Liver (tissue), 9 donors: ENCODE data around the gene ADGRA1. TPM values are rescaled to one million over a fixed set of nuclear protein-coding genes. Genes with fewer than 3 reads are reported as not detected.

Experiments used
- DNase-seq: peaks from one replicate; pipeline ENCODE4 v3.0.0-alpha.2; 2017; ENCODE audit warnings: low spot score
- H3K27ac ChIP-seq, 2 donors: one replicate each; pipeline ENCODE4 v1.7.0; 2013; ENCODE audit warnings: inconsistent platforms in 2 of 2, low read length in 2 of 2, control low read depth in 1 of 2, low read depth in 1 of 2, mild to moderate bottlenecking in 1 of 2
- H3K27me3 ChIP-seq, 4 donors: one replicate each; pipeline versions ENCODE4 v1.6.1 to v1.7.0; 2013; ENCODE audit warnings: low read length in 3 of 4, inconsistent platforms in 1 of 4, mild to moderate bottlenecking in 1 of 4, moderate library complexity in 1 of 4; ENCODE audit not compliant: control insufficient read depth in 4 of 4, insufficient read depth in 4 of 4
- H3K36me3 ChIP-seq, 4 donors: one replicate each; pipeline versions ENCODE4 v1.6.1 to v1.7.0; 2013; ENCODE audit warnings: low read length in 3 of 4, mild to moderate bottlenecking in 3 of 4, low read depth in 1 of 4, moderate library complexity in 1 of 4; ENCODE audit not compliant: control insufficient read depth in 4 of 4, insufficient read depth in 3 of 4
- H3K4me1 ChIP-seq, 4 donors: one replicate each; pipeline versions ENCODE4 v1.6.1 to v1.7.0; 2013; ENCODE audit warnings: low read length in 3 of 4, mild to moderate bottlenecking in 3 of 4, moderate library complexity in 1 of 4; ENCODE audit not compliant: control insufficient read depth in 4 of 4, insufficient read depth in 4 of 4
- H3K4me3 ChIP-seq, 3 donors: one replicate each; pipeline versions ENCODE4 v1.6.1 to v1.7.0; 2013; ENCODE audit warnings: low read length in 3 of 3, control low read depth in 1 of 3, low read depth in 1 of 3, mild to moderate bottlenecking in 1 of 3
- H3K9ac ChIP-seq, 2 donors: one replicate each; pipeline ENCODE4 v1.7.0; 2013; ENCODE audit warnings: low read length in 2 of 2, mild to moderate bottlenecking in 2 of 2, moderate library complexity in 2 of 2, control low read depth in 1 of 2, low read depth in 1 of 2
- H3K9me3 ChIP-seq, 4 donors: one replicate each; pipeline versions ENCODE4 v1.6.1 to v1.7.0; 2013; ENCODE audit warnings: low read length in 3 of 4; ENCODE audit not compliant: control insufficient read depth in 4 of 4
- EGR1 ChIP-seq, 2 donors: IDR thresholded peaks; 2 replicates each; pipeline ENCODE4 v1.6.1; 2016 to 2018; ENCODE audit warnings: antibody characterized with exemption in 2 of 2, low read depth in 2 of 2
- FOXA1 ChIP-seq: IDR thresholded peaks from 2 replicates; pipeline ENCODE4 v1.6.1; 2016; ENCODE audit warnings: antibody characterized with exemption
- FOXA2 ChIP-seq: IDR thresholded peaks from 2 replicates; pipeline ENCODE4 v1.6.1; 2016; ENCODE audit warnings: antibody characterized with exemption
- HNF4A ChIP-seq, 2 donors: conservative IDR thresholded peaks; 2 replicates each; pipeline ENCODE4 v1.6.1; 2016; ENCODE audit warnings: antibody characterized with exemption in 2 of 2, mild to moderate bottlenecking in 2 of 2
- HNF4G ChIP-seq: IDR thresholded peaks from 2 replicates; pipeline ENCODE4 v1.6.1; 2016; ENCODE audit warnings: antibody characterized with exemption
- NR2F2 ChIP-seq: IDR thresholded peaks from 2 replicates; pipeline ENCODE4 v1.6.1; 2016; ENCODE audit warnings: antibody characterized with exemption
- RAD21 ChIP-seq, 2 donors: IDR thresholded peaks; 2 replicates each; pipeline ENCODE4 v1.6.1; 2016; ENCODE audit warnings: antibody characterized with exemption in 2 of 2, mild to moderate bottlenecking in 2 of 2
- RXRA ChIP-seq, 2 donors: IDR thresholded peaks; 2 replicates each; pipeline ENCODE4 v1.6.1; 2017 to 2018; ENCODE audit warnings: antibody characterized with exemption in 2 of 2, mild to moderate bottlenecking in 1 of 2
- SP1 ChIP-seq: IDR thresholded peaks from 2 replicates; pipeline ENCODE4 v1.6.1; 2018; ENCODE audit warnings: antibody characterized with exemption, mild to moderate bottlenecking
- TAF1 ChIP-seq: conservative IDR thresholded peaks from 2 replicates; pipeline ENCODE4 v1.6.1; 2016; ENCODE audit warnings: antibody characterized with exemption, mild to moderate bottlenecking
- YY1 ChIP-seq: IDR thresholded peaks from 2 replicates; pipeline ENCODE4 v1.6.1; 2016; ENCODE audit warnings: antibody characterized with exemption, mild to moderate bottlenecking
- WGBS: extraction: QIAGEN DNeasy Blood & Tissue Kit; methylation state at CpG from one replicate; pipeline ENCODE4 v1.1.7; 2013; 5-methylcytosine and 5-hydroxymethylcytosine counted together
- polyA plus RNA-seq, 2 donors: library from polyadenylated mRNA; stranded (reverse) in 1 of 2; unstranded in 1 of 2; fragments of 200-250 nt in 1 of 2; fragments of >200 nt in 1 of 2; fragmentation: Nextera tagmentation in 1 of 2; extraction: Ambion mirVana in 1 of 2; gene quantifications; one replicate each; pipeline versions ENCODE4 v1.2.1 to v1.2.3, GENCODE V29; 2013 to 2015
- total RNA-seq, 2 donors: library from RNA; depleted of rRNA; stranded (reverse); fragments of >200 nt; gene quantifications; one replicate each; pipeline ENCODE4 v1.2.3, GENCODE V29; 2014
- TF ChIP-seq, protein P1 (sequence below): fragments of 150-350 bp; IDR thresholded peaks from 2 replicates; pipeline ENCODE4 v1.5.1; 2017; ENCODE audit warnings: improper control_type of control experiment, low read depth, low read length; ENCODE audit not compliant: missing input control
- TF ChIP-seq, protein P2 (sequence below): IDR thresholded peaks from 2 replicates; pipeline ENCODE4 v1.6.1; 2016; ENCODE audit warnings: antibody characterized with exemption
- TF ChIP-seq, protein P3 (sequence below): IDR thresholded peaks from 2 replicates; pipeline ENCODE4 v1.6.1; 2016; ENCODE audit warnings: antibody characterized with exemption
- TF ChIP-seq, protein P4 (sequence below): IDR thresholded peaks from 2 replicates; pipeline ENCODE4 v1.6.1; 2016; ENCODE audit warnings: antibody characterized with exemption, mild to moderate bottlenecking
- donor health status: healthy.
- donor health status: healthy.
- donor health status: healthy.
- donor health status: healthy.
- donor health status: healthy.

ADGRA1 gene
- total and polyA plus RNA-seq, 4 donors, result 0.08 to 0.70 (median 0.12) TPM; not detected in 1

DNA sequence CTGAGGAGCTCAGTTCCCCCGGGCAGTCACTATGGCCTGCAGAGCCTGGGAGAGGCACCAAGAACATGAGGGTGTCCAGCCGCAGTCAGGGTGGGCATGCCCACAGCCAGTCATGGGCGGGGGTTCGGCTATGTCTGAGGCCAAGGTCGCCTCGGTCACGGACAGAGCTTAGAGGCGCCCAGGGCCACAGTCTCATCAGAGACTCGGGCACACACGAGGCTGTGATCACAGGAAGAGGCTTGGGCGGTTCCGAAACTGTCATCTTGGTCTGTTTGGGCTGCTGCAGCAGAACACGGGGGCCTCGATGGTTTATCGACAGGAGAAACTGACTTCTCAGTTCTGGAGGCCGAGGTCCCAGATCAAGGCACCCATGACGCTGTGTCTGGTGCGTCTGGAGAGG lies 9.7 kb downstream of the ADGRA1 start:
- H3K27ac ChIP-seq, result no peak overlapping the region
- 85% methylated on average over 18 of the region's 18 CpGs for WGBS
- no peaks in the 10 kb centered on the region for H3K27me3 ChIP-seq
- no peak overlapping the region for H3K4me3 ChIP-seq
- no peak for DNase-seq
- H3K36me3 ChIP-seq, result no peaks in the 10 kb centered on the region
- no peaks in the 10 kb centered on the region for H3K9me3 ChIP-seq
- H3K9ac ChIP-seq, result no peak overlapping the region
- TF ChIP-seq RAD21 (IDR thresholded peaks at IDR 0.05) (no peak), RXRA (IDR thresholded peaks at IDR 0.05) (no peak)
- H3K4me1 ChIP-seq, result no peaks in the 10 kb centered on the region

DNA sequence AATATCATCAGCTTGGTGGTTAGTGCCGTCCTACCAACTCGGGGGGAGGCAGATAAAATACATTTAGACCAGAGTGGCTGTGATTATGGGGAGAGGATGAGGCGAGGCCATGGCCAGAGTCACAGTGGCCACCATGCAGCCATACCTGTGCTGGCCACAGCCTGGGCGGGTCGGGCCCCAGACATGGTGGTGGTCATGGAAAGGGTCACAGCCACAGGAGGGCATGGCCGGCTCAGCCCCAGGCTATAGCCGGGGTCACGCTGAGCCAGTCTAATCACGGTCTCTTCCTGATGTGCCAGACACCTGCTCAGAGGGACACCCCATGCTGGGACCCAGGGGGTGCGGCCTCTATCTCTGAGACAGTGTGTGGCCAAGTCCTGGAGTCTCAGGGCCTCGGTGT lies 10.2 kb downstream of the ADGRA1 start:
- Histone ChIP-seq H3K4me1 (no peaks in the 10 kb centered on the region), H3K9ac (no peak overlapping the region), H3K27me3 (no peaks in the 10 kb centered on the region), H3K36me3 (no peaks in the 10 kb centered on the region), H3K4me3 (no peak overlapping the region), H3K27ac (no peak overlapping the region), H3K9me3 (no peaks in the 10 kb centered on the region)
- 89% methylated on average over 11 of the region's 11 CpGs for WGBS
- TF ChIP-seq HNF4G (no peak), YY1 (no peak), EGR1 (IDR thresholded peaks at IDR 0.05; ENCODE audit: low read depth in 2 of 2) (no peak), RXRA (IDR thresholded peaks at IDR 0.05) (no peak), FOXA2 (no peak), NR2F2 (no peak), SP1 (no peak), FOXA1 (no peak), HNF4A (conservative IDR thresholded peaks at IDR 0.05) (no peak), TAF1 (no peak)
- TF ChIP-seq, protein P1, sequence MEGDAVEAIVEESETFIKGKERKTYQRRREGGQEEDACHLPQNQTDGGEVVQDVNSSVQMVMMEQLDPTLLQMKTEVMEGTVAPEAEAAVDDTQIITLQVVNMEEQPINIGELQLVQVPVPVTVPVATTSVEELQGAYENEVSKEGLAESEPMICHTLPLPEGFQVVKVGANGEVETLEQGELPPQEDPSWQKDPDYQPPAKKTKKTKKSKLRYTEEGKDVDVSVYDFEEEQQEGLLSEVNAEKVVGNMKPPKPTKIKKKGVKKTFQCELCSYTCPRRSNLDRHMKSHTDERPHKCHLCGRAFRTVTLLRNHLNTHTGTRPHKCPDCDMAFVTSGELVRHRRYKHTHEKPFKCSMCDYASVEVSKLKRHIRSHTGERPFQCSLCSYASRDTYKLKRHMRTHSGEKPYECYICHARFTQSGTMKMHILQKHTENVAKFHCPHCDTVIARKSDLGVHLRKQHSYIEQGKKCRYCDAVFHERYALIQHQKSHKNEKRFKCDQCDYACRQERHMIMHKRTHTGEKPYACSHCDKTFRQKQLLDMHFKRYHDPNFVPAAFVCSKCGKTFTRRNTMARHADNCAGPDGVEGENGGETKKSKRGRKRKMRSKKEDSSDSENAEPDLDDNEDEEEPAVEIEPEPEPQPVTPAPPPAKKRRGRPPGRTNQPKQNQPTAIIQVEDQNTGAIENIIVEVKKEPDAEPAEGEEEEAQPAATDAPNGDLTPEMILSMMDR, result no peak
- TF ChIP-seq, protein P2, sequence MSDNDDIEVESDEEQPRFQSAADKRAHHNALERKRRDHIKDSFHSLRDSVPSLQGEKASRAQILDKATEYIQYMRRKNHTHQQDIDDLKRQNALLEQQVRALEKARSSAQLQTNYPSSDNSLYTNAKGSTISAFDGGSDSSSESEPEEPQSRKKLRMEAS, result no peak
- TF ChIP-seq, protein P3, sequence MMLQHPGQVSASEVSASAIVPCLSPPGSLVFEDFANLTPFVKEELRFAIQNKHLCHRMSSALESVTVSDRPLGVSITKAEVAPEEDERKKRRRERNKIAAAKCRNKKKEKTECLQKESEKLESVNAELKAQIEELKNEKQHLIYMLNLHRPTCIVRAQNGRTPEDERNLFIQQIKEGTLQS, result no peak
- TF ChIP-seq, protein P4, sequence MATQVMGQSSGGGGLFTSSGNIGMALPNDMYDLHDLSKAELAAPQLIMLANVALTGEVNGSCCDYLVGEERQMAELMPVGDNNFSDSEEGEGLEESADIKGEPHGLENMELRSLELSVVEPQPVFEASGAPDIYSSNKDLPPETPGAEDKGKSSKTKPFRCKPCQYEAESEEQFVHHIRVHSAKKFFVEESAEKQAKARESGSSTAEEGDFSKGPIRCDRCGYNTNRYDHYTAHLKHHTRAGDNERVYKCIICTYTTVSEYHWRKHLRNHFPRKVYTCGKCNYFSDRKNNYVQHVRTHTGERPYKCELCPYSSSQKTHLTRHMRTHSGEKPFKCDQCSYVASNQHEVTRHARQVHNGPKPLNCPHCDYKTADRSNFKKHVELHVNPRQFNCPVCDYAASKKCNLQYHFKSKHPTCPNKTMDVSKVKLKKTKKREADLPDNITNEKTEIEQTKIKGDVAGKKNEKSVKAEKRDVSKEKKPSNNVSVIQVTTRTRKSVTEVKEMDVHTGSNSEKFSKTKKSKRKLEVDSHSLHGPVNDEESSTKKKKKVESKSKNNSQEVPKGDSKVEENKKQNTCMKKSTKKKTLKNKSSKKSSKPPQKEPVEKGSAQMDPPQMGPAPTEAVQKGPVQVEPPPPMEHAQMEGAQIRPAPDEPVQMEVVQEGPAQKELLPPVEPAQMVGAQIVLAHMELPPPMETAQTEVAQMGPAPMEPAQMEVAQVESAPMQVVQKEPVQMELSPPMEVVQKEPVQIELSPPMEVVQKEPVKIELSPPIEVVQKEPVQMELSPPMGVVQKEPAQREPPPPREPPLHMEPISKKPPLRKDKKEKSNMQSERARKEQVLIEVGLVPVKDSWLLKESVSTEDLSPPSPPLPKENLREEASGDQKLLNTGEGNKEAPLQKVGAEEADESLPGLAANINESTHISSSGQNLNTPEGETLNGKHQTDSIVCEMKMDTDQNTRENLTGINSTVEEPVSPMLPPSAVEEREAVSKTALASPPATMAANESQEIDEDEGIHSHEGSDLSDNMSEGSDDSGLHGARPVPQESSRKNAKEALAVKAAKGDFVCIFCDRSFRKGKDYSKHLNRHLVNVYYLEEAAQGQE, result no peak
- no peak for DNase-seq
